Measurements from ENCODE around the gene BCL2L1. TPM values are rescaled to one million over a fixed set of nuclear protein-coding genes. Genes with fewer than 3 reads are reported as not detected.

The BCL2L1 gene
- polyA plus RNA-seq, 4 donors = 52.6 to 160 (median 86.3) TPM

DNA sequence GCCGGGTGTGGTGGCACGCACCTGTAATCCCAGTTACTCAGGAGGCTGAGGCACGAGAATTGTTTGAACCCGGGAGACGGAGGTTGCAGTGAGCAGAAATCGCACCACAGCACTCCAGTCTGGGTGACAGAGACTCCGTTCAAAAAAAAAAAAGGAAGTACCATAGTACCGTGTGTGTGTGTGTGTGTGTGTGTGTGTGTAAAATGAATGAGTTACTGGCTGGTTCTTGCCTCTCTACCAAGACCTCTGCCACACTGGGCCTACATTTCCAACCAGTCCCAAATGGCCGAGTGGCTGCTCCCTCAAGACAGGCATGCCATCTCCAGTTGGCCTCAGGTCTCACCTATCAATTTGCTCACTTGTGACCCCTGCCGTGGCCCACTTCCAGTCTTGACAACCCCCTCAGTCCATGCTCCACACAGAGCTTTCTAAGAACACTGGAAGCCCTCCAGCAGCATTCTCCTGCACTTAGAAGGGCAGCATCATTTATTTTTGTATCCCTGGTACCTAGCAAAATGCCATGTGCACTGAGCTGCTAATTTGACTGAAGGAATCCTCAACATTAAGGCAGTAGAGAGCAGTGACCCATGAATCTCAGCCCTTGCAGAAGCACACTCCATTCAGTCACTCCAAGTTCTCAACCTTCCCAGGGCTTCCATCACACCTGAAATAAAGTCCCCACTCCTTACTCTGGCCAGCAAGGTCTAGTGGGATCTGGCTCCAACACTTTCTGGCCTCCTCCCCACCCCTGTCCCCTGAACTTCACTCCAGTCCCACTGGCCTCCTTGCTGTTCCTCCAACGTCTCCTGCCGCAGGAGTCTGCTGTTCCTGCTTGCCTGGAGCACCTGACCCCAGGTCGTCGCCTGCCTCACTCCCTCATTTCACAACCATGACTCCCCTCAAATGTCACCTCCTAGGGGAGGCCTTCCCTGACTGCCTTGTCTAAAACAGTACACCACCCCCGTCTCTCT, 55.1 kb downstream of the BCL2L1 start:
- WGBS, 3 donors = 75 to 80% (median 80%) methylated on average over 15 of the region's 15 CpGs
- H3K4me1 ChIP-seq (ENCODE audit: control insufficient read depth in 3 of 3, insufficient read depth in 2 of 3, low read depth in 1 of 3, low read length in 2 of 3) = peaks cover 7 to 38% (median 9%) of the 10 kb centered on the region in 3 donors
- H3K27ac ChIP-seq (ENCODE audit: low read depth in 1 of 3, low read length in 2 of 3) = peak overlapping the region in 2 of 3 donors; percentile 15 to 32

DNA sequence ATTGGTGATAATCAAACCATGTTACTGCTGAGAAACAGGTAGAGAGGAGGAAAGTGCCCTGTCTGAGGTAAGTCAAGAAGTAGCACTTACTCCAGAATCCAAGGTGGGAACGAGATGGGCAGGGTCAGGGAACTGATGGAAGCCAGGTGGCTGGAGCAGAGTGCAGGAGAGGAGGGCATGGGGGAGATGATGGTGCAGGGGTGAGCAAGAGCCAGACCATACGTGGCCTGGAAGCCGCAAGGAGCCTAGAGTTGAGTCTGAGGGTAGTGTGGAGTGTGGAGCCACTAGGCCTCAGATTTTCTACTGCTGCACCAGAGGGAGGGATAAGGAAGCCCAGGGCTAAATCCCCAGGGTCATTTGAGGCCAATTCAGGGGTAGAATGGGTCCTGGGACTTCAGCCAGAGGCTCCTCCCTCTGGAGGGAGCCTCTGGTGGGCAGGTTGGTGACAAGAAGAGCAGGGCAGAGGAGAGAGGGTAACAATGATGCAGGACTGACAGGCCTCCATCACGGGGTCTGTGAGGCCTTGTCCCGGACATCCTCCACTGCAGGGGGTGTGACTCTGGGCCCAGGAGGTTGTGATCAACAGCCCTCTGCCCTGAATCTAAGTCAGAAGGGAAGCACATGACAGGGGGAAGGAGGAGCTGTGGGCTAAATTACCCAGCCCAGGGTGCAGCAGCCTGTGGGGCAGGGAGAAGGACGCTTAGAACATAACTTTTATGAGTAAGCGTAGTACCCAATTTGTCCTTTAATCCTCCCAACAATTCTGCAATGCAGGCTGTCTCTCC, 56.2 kb downstream of the BCL2L1 start:
- Histone ChIP-seq H3K36me3 (ENCODE audit: control insufficient read depth in 3 of 3, insufficient read depth in 2 of 3, low read depth in 1 of 3, low read length in 3 of 3) (peaks cover 3 to 57% (median 15%) of the 10 kb centered on the region in 3 donors), H3K4me3 (ENCODE audit: low read depth in 1 of 3, low read length in 3 of 3) (no peak overlapping the region), H3K27ac (ENCODE audit: low read depth in 1 of 3, low read length in 2 of 3) (peak overlapping the region in 2 of 3 donors; percentile 33 to 36), H3K27me3 (ENCODE audit: control insufficient read depth in 3 of 3, insufficient read depth in 3 of 3, low read length in 3 of 3) (no peaks in the 10 kb centered on the region), H3K4me1 (ENCODE audit: control insufficient read depth in 3 of 3, insufficient read depth in 2 of 3, low read depth in 1 of 3, low read length in 2 of 3) (peaks cover 7 to 45% (median 16%) of the 10 kb centered on the region in 3 donors), H3K9me3 (ENCODE audit: control insufficient read depth in 2 of 2, insufficient read depth in 1 of 2, low read depth in 1 of 2, low read length in 1 of 2) (no peaks in the 10 kb centered on the region)
- WGBS, 3 donors = 32 to 52% (median 44%) methylated on average over 7 of the region's 7 CpGs
- peak; percentile 48 for DNase-seq
- FAIRE-seq = no peak

More for the DNA sequence above, 55.1 kb downstream of the BCL2L1 start:
- Histone ChIP-seq H3K4me3 (ENCODE audit: low read depth in 1 of 3, low read length in 3 of 3) (no peak overlapping the region), H3K27me3 (ENCODE audit: control insufficient read depth in 3 of 3, insufficient read depth in 3 of 3, low read length in 3 of 3) (no peaks in the 10 kb centered on the region), H3K36me3 (ENCODE audit: control insufficient read depth in 3 of 3, insufficient read depth in 2 of 3, low read depth in 1 of 3, low read length in 3 of 3) (peaks cover 3 to 61% (median 15%) of the 10 kb centered on the region in 3 donors), H3K9me3 (ENCODE audit: control insufficient read depth in 2 of 2, insufficient read depth in 1 of 2, low read depth in 1 of 2, low read length in 1 of 2) (no peaks in the 10 kb centered on the region)
- FAIRE-seq (no peak), DNase-seq (no peak)

DNA sequence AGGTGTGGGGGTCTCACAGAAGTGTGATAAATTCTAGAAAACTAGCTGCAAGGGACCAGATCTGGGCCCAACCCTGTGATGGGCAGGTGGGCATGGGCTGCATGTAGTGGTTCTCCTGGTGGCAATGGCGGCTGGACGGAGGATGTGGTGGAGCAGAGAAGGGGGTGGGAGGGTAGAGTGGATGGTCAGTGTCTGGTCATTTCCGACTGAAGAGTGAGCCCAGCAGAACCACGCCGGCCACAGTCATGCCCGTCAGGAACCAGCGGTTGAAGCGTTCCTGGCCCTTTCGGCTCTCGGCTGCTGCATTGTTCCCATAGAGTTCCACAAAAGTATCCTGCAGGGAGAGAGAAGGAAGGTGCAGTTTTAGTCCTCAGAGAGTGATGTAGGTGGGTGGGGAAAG, 56.9 kb downstream of the BCL2L1 start:
- no peak overlapping the region for H3K4me3 ChIP-seq (ENCODE audit: low read depth in 1 of 3, low read length in 3 of 3)
- 95 to 100% (median 99%) methylated on average over 10 of the region's 10 CpGs for WGBS, 3 donors
- H3K27me3 ChIP-seq (ENCODE audit: control insufficient read depth in 3 of 3, insufficient read depth in 3 of 3, low read length in 3 of 3) = no peaks in the 10 kb centered on the region
- H3K36me3 ChIP-seq (ENCODE audit: control insufficient read depth in 3 of 3, insufficient read depth in 2 of 3, low read depth in 1 of 3, low read length in 3 of 3) = peaks cover 3 to 50% (median 15%) of the 10 kb centered on the region in 3 donors
- peaks cover 7 to 42% (median 12%) of the 10 kb centered on the region in 3 donors for H3K4me1 ChIP-seq (ENCODE audit: control insufficient read depth in 3 of 3, insufficient read depth in 2 of 3, low read depth in 1 of 3, low read length in 2 of 3)
- FAIRE-seq (no peak), DNase-seq (no peak)
- peak overlapping the region in 1 of 3 donors; percentile 33 for H3K27ac ChIP-seq (ENCODE audit: low read depth in 1 of 3, low read length in 2 of 3)
- no peaks in the 10 kb centered on the region for H3K9me3 ChIP-seq (ENCODE audit: control insufficient read depth in 2 of 2, insufficient read depth in 1 of 2, low read depth in 1 of 2, low read length in 1 of 2)

DNA sequence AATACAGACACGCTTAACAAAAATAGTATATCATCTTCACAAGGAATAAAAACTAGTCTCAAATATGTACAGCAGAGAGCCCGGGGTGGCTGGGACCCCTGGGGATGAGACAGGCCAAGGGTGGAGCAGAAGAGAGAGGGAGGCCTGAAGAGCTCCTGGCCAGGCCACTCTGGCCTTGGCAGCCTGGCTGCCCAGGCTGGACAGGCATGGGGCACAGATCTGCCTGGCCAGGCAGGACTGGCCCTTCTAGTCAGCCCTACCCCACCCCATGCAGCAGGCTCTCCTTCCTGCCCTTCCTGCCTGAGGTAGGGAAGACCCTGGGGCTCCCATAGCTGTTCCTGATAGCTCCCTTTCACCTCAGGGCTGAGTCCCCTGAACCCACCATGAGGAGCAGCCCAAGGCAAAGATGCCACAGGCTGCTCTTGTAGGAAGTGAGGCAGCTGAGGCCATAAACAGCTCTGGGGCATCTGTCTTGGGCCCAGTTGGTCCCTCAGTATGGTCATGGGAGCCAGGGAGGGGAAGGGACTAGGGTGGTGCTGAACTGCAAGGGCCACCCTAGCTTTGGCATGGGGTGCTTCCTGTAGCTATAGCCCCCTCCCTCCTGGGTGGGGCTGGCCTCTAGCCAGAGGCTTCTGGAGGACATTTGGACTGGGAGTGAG, 57.8 kb downstream of the BCL2L1 start:
- peak overlapping the region; percentile 8 to 76 (median 65) for H3K27ac ChIP-seq (ENCODE audit: low read depth in 1 of 3, low read length in 2 of 3)
- peaks cover 7 to 38% (median 10%) of the 10 kb centered on the region in 3 donors for H3K4me1 ChIP-seq (ENCODE audit: control insufficient read depth in 3 of 3, insufficient read depth in 2 of 3, low read depth in 1 of 3, low read length in 2 of 3)
- H3K4me3 ChIP-seq (ENCODE audit: low read depth in 1 of 3, low read length in 3 of 3) = no peak overlapping the region
- peaks cover 3 to 44% (median 15%) of the 10 kb centered on the region in 3 donors for H3K36me3 ChIP-seq (ENCODE audit: control insufficient read depth in 3 of 3, insufficient read depth in 2 of 3, low read depth in 1 of 3, low read length in 3 of 3)
- WGBS, 3 donors = 12 to 40% (median 34%) methylated on average over 2 of the region's 2 CpGs
- no peak for DNase-seq
- H3K27me3 ChIP-seq (ENCODE audit: control insufficient read depth in 3 of 3, insufficient read depth in 3 of 3, low read length in 3 of 3) = no peaks in the 10 kb centered on the region
- H3K9me3 ChIP-seq (ENCODE audit: control insufficient read depth in 2 of 2, insufficient read depth in 1 of 2, low read depth in 1 of 2, low read length in 1 of 2) = no peaks in the 10 kb centered on the region
- FAIRE-seq = no peak

DNA sequence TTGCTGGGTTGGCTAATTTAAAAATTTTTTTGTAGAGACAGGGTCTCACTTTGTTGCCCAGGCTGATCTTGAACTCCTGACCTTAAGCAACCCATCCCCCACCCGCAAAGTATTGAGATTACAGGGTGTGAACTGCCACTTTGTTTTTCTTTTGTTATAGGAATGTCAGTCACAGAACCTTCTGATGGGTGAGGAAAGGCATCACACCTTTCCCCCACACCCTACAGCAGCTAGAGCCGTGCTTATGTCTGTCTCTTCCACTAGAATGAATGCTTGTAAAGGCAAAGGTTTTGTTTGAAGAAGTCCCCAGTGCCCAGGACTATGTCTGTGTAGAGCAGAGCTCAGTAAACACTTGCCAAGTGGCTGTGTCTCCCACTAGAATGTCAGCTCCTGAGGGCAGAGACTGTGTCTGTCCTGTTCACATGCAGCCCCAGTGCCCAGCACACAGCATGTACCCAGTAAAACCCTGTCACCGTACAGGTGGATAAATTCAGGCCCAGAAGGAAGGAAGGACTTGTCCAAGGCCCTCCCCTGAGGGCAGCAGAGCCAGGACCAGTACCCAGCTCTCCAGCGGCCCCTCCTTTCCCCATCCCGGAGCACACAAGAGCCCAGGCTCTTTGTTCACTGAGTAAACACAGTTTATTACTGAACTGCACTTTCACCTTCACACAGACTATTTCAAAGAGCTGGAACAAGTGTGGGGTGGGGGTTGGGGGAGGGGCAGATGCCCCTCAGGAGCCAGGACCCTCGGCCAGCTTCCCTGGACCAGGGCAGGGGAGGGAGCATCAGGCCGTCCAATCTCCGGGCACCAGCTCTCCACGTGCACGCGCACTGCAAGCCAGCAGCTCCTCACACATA, 58.6 kb downstream of the BCL2L1 start:
- 10 to 49% (median 27%) methylated on average over 11 of the region's 11 CpGs for WGBS, 3 donors
- no peak overlapping the region for H3K4me3 ChIP-seq (ENCODE audit: low read depth in 1 of 3, low read length in 3 of 3)
- H3K36me3 ChIP-seq (ENCODE audit: control insufficient read depth in 3 of 3, insufficient read depth in 2 of 3, low read depth in 1 of 3, low read length in 3 of 3) = peaks cover 3 to 41% (median 15%) of the 10 kb centered on the region in 3 donors
- no peaks in the 10 kb centered on the region for H3K9me3 ChIP-seq (ENCODE audit: control insufficient read depth in 2 of 2, insufficient read depth in 1 of 2, low read depth in 1 of 2, low read length in 1 of 2)
- FAIRE-seq (no peak), DNase-seq (peak; percentile 75 to 78)
- peak overlapping the region; percentile 65 to 76 (median 73) for H3K27ac ChIP-seq (ENCODE audit: low read depth in 1 of 3, low read length in 2 of 3)
- H3K4me1 ChIP-seq (ENCODE audit: control insufficient read depth in 3 of 3, insufficient read depth in 2 of 3, low read depth in 1 of 3, low read length in 2 of 3) = peaks cover 7 to 38% (median 10%) of the 10 kb centered on the region in 3 donors
- no peaks in the 10 kb centered on the region for H3K27me3 ChIP-seq (ENCODE audit: control insufficient read depth in 3 of 3, insufficient read depth in 3 of 3, low read length in 3 of 3)

DNA sequence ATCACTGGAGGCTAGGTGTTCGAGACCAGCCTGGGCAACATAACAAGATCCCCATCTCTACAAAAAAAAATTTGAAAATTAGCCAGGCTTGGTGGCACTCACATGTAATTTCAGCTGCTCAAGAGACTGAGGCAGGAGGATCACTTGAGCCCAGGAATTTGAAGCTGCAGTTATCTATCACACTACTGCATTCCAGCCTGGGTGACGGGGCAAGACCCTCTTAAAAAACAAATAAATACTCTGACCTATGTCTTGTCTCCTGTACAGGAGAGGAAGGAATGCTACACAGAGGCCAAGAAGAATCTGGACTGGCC, 59.2 kb downstream of the BCL2L1 start:
- H3K27ac ChIP-seq (ENCODE audit: low read depth in 1 of 3, low read length in 2 of 3) = peak overlapping the region in 1 of 3 donors; percentile 65

DNA sequence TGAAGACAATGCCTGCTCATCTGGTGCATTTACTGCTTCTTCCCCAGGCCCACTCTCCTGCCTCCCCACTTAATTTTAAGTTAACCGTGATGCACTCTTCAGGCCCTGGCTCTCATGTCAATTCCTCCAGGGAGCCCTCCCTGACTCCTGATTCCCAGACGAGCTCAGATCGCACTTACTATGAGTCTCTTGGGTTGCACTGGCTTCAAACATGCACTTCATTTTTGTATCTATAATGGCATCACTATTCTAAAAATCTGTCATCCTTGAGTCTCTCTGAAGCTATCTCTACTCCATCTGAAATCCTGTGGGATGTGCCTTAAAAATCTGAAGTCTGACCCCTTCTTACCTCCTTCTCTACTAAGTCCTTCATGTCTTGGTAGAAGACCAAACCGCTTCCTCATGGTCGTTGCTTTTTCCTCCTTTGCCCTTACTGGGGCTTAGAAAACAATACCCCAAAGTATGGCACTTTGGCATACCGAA, 60.3 kb downstream of the BCL2L1 start:
- peaks cover 7 to 38% (median 10%) of the 10 kb centered on the region in 3 donors for H3K4me1 ChIP-seq (ENCODE audit: control insufficient read depth in 3 of 3, insufficient read depth in 2 of 3, low read depth in 1 of 3, low read length in 2 of 3)
- DNase-seq = no peak
- H3K4me3 ChIP-seq (ENCODE audit: low read depth in 1 of 3, low read length in 3 of 3) = no peak overlapping the region
- no peaks in the 10 kb centered on the region for H3K9me3 ChIP-seq (ENCODE audit: control insufficient read depth in 2 of 2, insufficient read depth in 1 of 2, low read depth in 1 of 2, low read length in 1 of 2)
- WGBS, 3 donors = 63 to 73% (median 70%) methylated on average over 6 of the region's 6 CpGs
- peaks cover 3 to 33% (median 15%) of the 10 kb centered on the region in 3 donors for H3K36me3 ChIP-seq (ENCODE audit: control insufficient read depth in 3 of 3, insufficient read depth in 2 of 3, low read depth in 1 of 3, low read length in 3 of 3)
- no peak for FAIRE-seq
- H3K27me3 ChIP-seq (ENCODE audit: control insufficient read depth in 3 of 3, insufficient read depth in 3 of 3, low read length in 3 of 3) = no peaks in the 10 kb centered on the region
- H3K27ac ChIP-seq (ENCODE audit: low read depth in 1 of 3, low read length in 2 of 3) = peak overlapping the region in 2 of 3 donors; percentile 59

More for the DNA sequence above, 59.2 kb downstream of the BCL2L1 start:
- peaks cover 7 to 38% (median 10%) of the 10 kb centered on the region in 3 donors for H3K4me1 ChIP-seq (ENCODE audit: control insufficient read depth in 3 of 3, insufficient read depth in 2 of 3, low read depth in 1 of 3, low read length in 2 of 3)
- no peak overlapping the region for H3K4me3 ChIP-seq (ENCODE audit: low read depth in 1 of 3, low read length in 3 of 3)
- WGBS, 3 donors = 65 to 93% (median 83%) methylated on average over 2 of the region's 2 CpGs
- FAIRE-seq = no peak
- peaks cover 3 to 39% (median 15%) of the 10 kb centered on the region in 3 donors for H3K36me3 ChIP-seq (ENCODE audit: control insufficient read depth in 3 of 3, insufficient read depth in 2 of 3, low read depth in 1 of 3, low read length in 3 of 3)
- DNase-seq = no peak
- no peaks in the 10 kb centered on the region for H3K9me3 ChIP-seq (ENCODE audit: control insufficient read depth in 2 of 2, insufficient read depth in 1 of 2, low read depth in 1 of 2, low read length in 1 of 2)
- no peaks in the 10 kb centered on the region for H3K27me3 ChIP-seq (ENCODE audit: control insufficient read depth in 3 of 3, insufficient read depth in 3 of 3, low read length in 3 of 3)

All from small intestine (tissue), 7 donors.